NK-92 treated with Interleukin-12 subunit alpha and Interleukin-12 subunit beta, amount 100 ng/mL, for 24 hours (cell line): Measurements from ENCODE around the gene LY9.

ENCODE experiments used
- DNase-seq: peaks from one replicate; lab custom pipeline; 2025; lab: John Stamatoyannopoulos, UW

Gene LY9

DNA sequence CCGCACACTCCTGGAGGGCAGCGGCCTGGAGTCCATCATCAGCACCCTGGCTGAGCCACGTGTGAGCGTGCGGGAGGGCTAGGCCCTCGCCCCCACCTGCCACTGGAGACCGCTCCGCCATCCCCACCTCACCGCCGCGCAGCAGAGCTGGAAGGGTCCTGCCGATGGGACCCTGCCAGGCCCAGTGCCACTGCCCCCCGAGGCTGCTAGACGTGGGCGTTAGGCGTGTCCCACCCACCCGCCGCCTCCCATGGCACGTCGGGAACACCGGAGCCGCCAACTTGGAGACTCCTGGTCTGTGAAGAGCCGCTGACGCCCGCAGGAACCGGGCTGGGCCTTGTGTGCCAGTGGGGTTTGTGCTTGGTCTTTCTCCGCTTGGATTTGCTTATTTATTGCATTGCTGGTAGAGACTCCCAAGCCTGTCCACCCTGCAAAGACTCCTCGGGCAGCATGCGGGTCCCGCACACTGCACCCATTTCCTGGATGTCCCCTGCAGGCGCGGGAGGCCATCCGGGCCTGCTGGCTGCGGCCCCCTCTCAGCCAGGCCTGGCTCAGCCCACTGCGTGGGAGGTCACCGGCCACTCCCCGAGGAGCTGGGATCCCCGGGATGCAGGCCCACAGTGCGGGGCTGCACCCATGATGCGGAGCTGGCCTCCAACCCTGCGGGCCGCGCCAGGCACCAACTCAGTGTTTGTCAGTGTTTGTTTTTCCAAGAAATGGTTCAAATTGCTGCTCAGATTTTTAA, 6.0 kb downstream of the LY9 start:
- DNase-seq, result no peak

- DNase-seq, result no peak
Observed at GRCh38 chr1:160806109-160806665, 10.2 kb downstream of the LY9 start.

- DNase-seq, result no peak
Observed at GRCh38 chr1:160806784-160807183, 10.8 kb downstream of the LY9 start.

GRCh38 chr1:160807247-160807646, 11.3 kb downstream of the LY9 start:
- no peak for DNase-seq

- DNase-seq, result no peak
Observed at GRCh38 chr1:160807738-160808137, 11.8 kb downstream of the LY9 start.

- no peak for DNase-seq
Observed at GRCh38 chr1:160808289-160808688, 12.3 kb downstream of the LY9 start.

DNA sequence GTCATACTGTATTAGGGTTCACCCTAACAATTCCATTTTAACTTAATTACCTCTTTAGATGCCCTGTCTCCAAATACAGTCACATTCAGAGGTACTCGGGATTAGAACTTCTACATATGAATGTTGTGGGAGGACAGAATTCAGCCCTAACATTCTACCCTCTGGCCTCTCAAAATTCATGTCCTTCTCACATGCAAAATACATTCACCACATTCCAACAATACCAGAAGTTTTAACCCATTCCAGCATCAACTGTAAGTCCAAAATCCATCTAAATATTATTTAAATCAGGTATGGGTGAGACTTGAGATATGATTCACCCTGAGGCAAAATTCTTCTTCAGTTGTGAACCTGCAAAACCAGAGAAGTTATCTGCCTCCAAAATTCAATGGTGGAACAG, 14.5 kb downstream of the LY9 start:
- no peak for DNase-seq

- DNase-seq, result no peak
Observed at GRCh38 chr1:160811147-160811546, 15.2 kb downstream of the LY9 start.

DNA sequence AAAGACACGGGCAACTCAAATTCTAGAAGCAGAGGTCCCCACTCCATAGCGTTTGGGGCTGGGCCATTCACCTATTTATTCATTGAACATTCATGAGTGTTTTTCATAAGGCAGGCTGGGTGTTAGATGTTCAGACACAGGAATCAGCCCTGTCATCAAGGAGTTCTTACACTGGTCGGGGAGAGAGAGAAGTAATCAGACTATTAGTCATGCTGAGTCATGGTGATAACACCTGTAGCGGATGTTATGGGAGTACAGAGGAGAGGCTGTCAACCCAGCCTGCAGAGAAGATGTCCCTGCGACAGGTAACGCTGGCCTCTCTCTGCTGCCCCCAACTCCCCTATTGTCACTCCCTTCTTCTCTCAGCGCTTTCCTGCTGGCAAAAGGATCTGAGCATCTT, 17.2 kb downstream of the LY9 start:
- DNase-seq, result no peak

GRCh38 chr1:160814316-160814715, 18.3 kb downstream of the LY9 start:
- no peak for DNase-seq

DNA sequence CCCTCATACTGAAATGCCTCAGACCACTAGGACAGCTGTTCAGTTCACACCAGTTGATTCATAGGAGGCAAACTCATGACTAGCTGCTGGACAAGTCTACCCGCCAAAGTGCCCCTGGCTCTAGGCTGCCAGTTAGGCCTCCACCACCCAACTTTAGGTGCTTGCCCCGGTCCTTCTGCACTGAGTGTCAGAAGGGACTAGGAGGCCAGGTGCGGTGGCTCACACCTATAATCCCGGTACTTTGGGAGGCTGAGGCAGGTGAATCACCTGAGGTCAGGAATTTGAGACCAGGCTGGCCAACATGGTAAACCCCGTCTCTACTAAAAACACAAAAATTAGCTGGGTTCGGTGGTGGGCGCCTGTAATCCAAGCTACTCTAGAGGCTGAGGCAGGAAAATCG, 18.9 kb downstream of the LY9 start:
- DNase-seq, result no peak

DNA sequence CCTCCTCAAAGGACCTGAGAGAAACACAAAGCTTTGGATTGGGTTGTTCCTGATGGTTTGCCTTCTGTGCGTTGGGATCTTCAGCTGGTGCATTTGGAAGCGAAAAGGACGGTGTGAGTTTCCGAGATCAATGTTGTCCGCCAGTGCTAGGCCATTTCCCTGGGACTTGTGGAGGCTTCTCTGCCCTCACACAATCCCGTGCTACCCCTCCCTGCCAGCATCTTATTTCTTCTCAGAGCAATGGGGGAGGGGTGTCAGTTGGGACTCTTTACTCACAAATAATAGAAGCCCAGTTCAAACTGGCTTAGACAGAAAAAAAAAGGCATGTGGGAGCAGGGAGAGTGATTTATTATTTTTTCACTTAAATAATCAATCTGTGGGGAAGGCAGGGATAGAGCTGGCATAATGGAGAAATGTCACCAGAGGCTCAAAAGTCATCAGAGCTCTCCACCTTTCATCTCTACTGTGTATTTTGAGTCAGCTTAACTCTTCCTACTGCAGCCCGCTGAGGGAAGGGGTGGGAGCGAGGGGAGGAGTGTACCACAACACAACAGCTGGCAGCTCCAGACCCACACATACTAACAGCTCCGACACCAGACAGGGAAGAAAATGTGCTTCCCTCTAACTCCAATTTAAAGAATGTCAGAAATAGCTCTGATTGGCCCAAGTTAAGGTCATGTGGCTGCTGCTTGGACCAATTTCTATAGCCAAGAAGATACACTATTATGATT, 22.4 kb downstream of the LY9 start:
- DNase-seq, result no peak

- no peak for DNase-seq
Observed at GRCh38 chr1:160819186-160819585, 23.2 kb downstream of the LY9 start.

DNA sequence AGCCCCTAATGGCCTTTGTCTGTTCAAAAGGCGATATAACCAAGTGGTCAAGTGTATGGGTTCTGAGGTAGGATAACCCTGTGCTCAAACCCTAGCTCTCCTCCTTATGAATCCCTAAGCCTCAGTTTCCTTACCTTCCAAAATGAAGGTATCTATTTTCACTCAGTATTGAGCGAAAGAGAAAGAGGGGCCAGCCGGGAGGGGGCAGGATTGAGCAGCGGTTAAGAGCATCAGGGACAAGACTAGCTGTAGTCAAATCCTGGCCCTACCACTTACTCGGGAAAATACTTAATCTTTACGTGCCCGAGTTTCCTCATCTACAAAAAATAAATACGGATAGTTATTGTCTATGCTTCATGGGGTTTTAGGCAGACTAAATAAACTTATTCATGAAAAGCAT, 25.7 kb downstream of the LY9 start:
- DNase-seq, result no peak

DNA sequence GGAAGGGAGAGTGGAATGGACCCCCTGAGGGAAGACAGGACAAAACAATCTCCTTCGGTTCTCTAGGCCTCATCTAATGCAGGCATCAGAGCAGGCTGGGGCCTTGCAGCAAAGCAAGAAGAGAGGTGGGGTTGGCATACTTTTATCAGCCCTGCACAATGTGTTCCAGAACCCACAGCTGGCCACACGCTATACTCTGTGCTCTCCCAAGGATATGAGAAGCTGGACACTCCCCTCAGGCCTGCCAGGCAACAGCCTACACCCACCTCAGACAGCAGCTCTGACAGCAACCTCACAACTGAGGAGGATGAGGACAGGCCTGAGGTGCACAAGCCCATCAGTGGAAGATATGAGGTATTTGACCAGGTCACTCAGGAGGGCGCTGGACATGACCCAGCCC, 27.3 kb downstream of the LY9 start:
- DNase-seq, result no peak

- no peak for DNase-seq
Observed at GRCh38 chr1:160826546-160826945, 30.6 kb downstream of the LY9 start.

DNA sequence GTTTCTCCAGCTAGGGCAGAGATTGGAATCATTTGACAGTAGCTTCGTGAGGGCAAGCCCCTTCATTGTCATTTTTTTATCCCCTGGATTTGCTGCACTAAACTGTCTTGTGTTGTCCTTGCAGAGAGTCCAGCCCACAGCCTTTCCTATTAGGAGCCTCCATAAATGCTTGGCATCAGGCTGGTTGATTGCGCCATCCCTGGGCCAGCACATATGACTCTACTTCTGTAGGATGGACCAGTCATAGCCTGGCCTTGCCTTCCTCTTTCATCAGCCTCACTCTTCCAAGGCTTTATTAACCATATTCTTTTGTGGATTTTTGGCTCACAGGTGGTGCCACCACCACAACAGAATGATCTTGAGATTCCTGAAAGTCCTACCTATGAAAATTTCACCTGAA, 31.4 kb downstream of the LY9 start:
- DNase-seq, result no peak

GRCh38 chr1:160829766-160830165, 33.8 kb downstream of the LY9 start:
- no peak for DNase-seq

GRCh38 chr1:160830321-160831153, 34.6 kb downstream of the LY9 start:
- DNase-seq, result peak; percentile 45

GRCh38 chr1:160834945-160835565, 39.1 kb downstream of the LY9 start:
- no peak for DNase-seq

GRCh38 chr1:160835751-160836150, 39.8 kb downstream of the LY9 start:
- no peak for DNase-seq

- no peak for DNase-seq
Observed at GRCh38 chr1:160836561-160836960, 40.6 kb downstream of the LY9 start.
